H1 (cell line): ENCODE data around the gene SCRN1.

Experiments used
- ATF3 ChIP-seq: IDR thresholded peaks from 2 replicates; pipeline ENCODE4 v1.6.1; 2011; ENCODE audit warnings: low read depth, mild to moderate bottlenecking, low read length; ENCODE audit not compliant: insufficient read depth
- CEBPB ChIP-seq: IDR thresholded peaks from 2 replicates; pipeline ENCODE4 v1.6.1; 2012; ENCODE audit warnings: low read depth, low read length
- CREB1 ChIP-seq: IDR thresholded peaks from 2 replicates; pipeline ENCODE4 v1.6.1; 2012; ENCODE audit warnings: inconsistent platforms
- CTCF ChIP-seq, 3 experiments: IDR thresholded peaks; 1 replicate in 2 of 3; 2 replicates in 1 of 3; pipeline versions ENCODE4 v1.5.1 to v1.6.1; 2011; ENCODE audit warnings: low read length in 3 of 3, mild to moderate bottlenecking in 3 of 3, inconsistent platforms in 2 of 3, low read depth in 1 of 3, moderate library complexity in 1 of 3; ENCODE audit not compliant: insufficient read depth in 1 of 3; ENCODE audit errors: control extremely low read depth in 1 of 3
- E2F6 ChIP-seq: IDR thresholded peaks from 2 replicates; pipeline ENCODE4 v1.6.1; 2012; ENCODE audit warnings: inconsistent platforms
- EP300 ChIP-seq, 2 experiments: IDR thresholded peaks; 1 replicate in 1 of 2; 2 replicates in 1 of 2; pipeline ENCODE4 v1.6.1; 2011 to 2012; ENCODE audit warnings: low read depth in 2 of 2, low read length in 2 of 2, mild to moderate bottlenecking in 2 of 2, borderline replicate concordance in 1 of 2, inconsistent platforms in 1 of 2, moderate library complexity in 1 of 2
- POLR2A ChIP-seq, 2 experiments: IDR thresholded peaks; 1 replicate in 1 of 2; 2 replicates in 1 of 2; pipeline ENCODE4 v1.6.1; 2011; ENCODE audit warnings: low read depth in 2 of 2, low read length in 2 of 2, mild to moderate bottlenecking in 2 of 2; ENCODE audit errors: control extremely low read depth in 1 of 2
- SIRT6 ChIP-seq: IDR thresholded peaks from one replicate; pipeline ENCODE4 v1.7.1; 2012; ENCODE audit warnings: low read length, inconsistent platforms

GRCh38 chr7:29886827-29887226 lies 102.8 kb downstream of the SCRN1 start:
- TF ChIP-seq EP300 (IDR thresholded peaks at IDR 0.05; ENCODE audit: borderline replicate concordance in 1 of 2, low read depth in 2 of 2, low read length in 2 of 2), result no peak
- no peak for TF ChIP-seq CEBPB
- TF ChIP-seq ATF3, result no peak
- no peak for TF ChIP-seq SIRT6
- TF ChIP-seq POLR2A (IDR thresholded peaks at IDR 0.05; ENCODE audit: control extremely low read depth in 1 of 2, low read depth in 2 of 2, low read length in 2 of 2), result no peak
- TF ChIP-seq E2F6, result no peak
- TF ChIP-seq CTCF (IDR thresholded peaks at IDR 0.05; ENCODE audit: control extremely low read depth in 1 of 3, insufficient read depth in 1 of 3, low read depth in 1 of 3, low read length in 3 of 3), result no peak
- no peak for TF ChIP-seq CREB1
